Urinary bladder (tissue), 4 donors: Measurements from ENCODE around the gene SRA1. TPM values are rescaled to one million over a fixed set of nuclear protein-coding genes. Genes with fewer than 3 reads are reported as not detected.

ENCODE experiments used
- DNase-seq: peaks from one replicate; pipeline ENCODE4 v3.0.0-alpha.2; 2015; ENCODE audit errors: extremely low spot score
- H3K27ac ChIP-seq: one replicate; pipeline ENCODE4 v1.5.1; 2013; ENCODE audit warnings: low read depth, mild to moderate bottlenecking, moderate library complexity
- H3K36me3 ChIP-seq: one replicate; pipeline ENCODE4 v1.6.1; 2013; ENCODE audit warnings: mild to moderate bottlenecking, moderate library complexity; ENCODE audit not compliant: insufficient read depth
- H3K4me1 ChIP-seq: one replicate; pipeline ENCODE4 v1.6.1; 2013; ENCODE audit warnings: mild to moderate bottlenecking, moderate library complexity; ENCODE audit not compliant: insufficient read depth
- H3K4me3 ChIP-seq: one replicate; pipeline ENCODE4 v1.5.1; 2013; ENCODE audit warnings: low read depth, low read length
- WGBS: extraction: QIAGEN DNeasy Blood & Tissue Kit; methylation state at CpG from one replicate; pipeline ENCODE4 v1.1.7; 2013; 5-methylcytosine and 5-hydroxymethylcytosine counted together
- polyA plus RNA-seq: library from polyadenylated mRNA; stranded (reverse); fragments of 200-250 nt; gene quantifications from one replicate; pipeline ENCODE4 v1.2.3, GENCODE V29; 2013
- total RNA-seq: library from RNA; depleted of rRNA; stranded (reverse); fragments of >200 nt; gene quantifications from one replicate; pipeline ENCODE4 v1.2.3, GENCODE V29; 2014
- donor health status: healthy with polysubstance abuse.
- donor health status: healthy.

Gene SRA1
- total and polyA plus RNA-seq, 2 donors, result 13.7 to 22.1 TPM

GRCh38 chr5:140551872-140552271 lies 5.4 kb downstream of the SRA1 start:
- Histone ChIP-seq H3K36me3 (no peaks in the 10 kb centered on the region), H3K4me1 (peaks cover 2% of the 10 kb centered on the region), H3K27ac (no peak overlapping the region), H3K4me3 (no peak overlapping the region)
- WGBS, result 83% methylated on average over 4 of the region's 4 CpGs
- no peak for DNase-seq

- WGBS, result 85% methylated on average over 11 of the region's 11 CpGs
- H3K27ac ChIP-seq, result no peak overlapping the region
- no peak for DNase-seq
Observed at GRCh38 chr5:140550147-140551079, 6.9 kb downstream of the SRA1 start.

GRCh38 chr5:140549237-140550144 lies 7.8 kb downstream of the SRA1 start:
- Histone ChIP-seq H3K4me3 (no peak overlapping the region), H3K27ac (no peak overlapping the region), H3K4me1 (peaks cover 2% of the 10 kb centered on the region), H3K36me3 (no peaks in the 10 kb centered on the region)
- DNase-seq, result peak; percentile 17
- 56% methylated on average over 3 of the region's 3 CpGs for WGBS

More at GRCh38 chr5:140550147-140551079, 6.9 kb downstream of the SRA1 start:
- no peaks in the 10 kb centered on the region for H3K36me3 ChIP-seq
- H3K4me1 ChIP-seq, result peaks cover 2% of the 10 kb centered on the region
- H3K4me3 ChIP-seq, result no peak overlapping the region

DNA sequence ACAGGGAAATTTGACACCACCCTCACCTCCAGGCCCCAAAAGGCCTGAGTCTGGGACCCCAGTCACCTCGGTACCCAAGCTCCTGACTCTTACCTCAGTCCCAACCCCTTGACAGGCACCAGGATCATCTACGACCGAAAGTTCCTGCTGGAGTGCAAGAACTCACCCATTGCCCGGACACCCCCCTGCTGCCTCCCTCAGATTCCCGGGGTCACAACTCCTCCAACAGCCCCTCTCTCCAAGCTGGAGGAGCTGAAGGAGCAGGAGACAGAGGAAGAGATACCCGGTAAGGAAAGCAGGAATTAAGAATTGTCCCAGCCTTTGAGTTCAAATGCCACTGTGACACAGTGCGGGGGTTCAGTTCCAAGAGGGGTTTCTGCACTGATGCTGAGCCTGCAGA lies 8.5 kb downstream of the SRA1 start:
- H3K4me3 ChIP-seq, result no peak overlapping the region
- 79% methylated on average over 7 of the region's 7 CpGs for WGBS
- DNase-seq, result no peak
- peaks cover 2% of the 10 kb centered on the region for H3K4me1 ChIP-seq
- no peaks in the 10 kb centered on the region for H3K36me3 ChIP-seq
- no peak overlapping the region for H3K27ac ChIP-seq

DNA sequence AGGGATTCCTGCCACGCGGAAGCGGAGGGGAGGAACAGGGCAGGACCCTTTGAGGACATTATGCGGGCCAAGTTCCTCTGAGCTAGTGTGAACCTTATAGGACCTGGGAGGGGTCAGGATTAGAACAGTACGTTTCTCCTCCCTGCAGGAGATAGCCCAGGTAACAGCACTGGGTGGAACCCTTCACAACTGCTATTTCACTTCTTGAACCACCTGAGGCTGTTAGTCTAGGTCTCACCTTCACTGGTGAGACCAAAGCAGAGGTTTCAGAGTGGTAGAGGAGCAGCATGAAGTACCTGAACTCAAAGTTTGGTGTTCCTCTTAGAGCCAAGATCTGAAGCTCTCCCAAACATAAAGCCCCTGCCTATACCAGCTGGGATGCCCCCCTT lies 9.0 kb downstream of the SRA1 start:
- peaks cover 2% of the 10 kb centered on the region for H3K4me1 ChIP-seq
- 4% methylated on average over 5 of the region's 5 CpGs for WGBS
- H3K27ac ChIP-seq, result peak overlapping the region; percentile 97
- no peaks in the 10 kb centered on the region for H3K36me3 ChIP-seq
- no peak for DNase-seq
- peak overlapping the region; percentile 36 for H3K4me3 ChIP-seq

DNA sequence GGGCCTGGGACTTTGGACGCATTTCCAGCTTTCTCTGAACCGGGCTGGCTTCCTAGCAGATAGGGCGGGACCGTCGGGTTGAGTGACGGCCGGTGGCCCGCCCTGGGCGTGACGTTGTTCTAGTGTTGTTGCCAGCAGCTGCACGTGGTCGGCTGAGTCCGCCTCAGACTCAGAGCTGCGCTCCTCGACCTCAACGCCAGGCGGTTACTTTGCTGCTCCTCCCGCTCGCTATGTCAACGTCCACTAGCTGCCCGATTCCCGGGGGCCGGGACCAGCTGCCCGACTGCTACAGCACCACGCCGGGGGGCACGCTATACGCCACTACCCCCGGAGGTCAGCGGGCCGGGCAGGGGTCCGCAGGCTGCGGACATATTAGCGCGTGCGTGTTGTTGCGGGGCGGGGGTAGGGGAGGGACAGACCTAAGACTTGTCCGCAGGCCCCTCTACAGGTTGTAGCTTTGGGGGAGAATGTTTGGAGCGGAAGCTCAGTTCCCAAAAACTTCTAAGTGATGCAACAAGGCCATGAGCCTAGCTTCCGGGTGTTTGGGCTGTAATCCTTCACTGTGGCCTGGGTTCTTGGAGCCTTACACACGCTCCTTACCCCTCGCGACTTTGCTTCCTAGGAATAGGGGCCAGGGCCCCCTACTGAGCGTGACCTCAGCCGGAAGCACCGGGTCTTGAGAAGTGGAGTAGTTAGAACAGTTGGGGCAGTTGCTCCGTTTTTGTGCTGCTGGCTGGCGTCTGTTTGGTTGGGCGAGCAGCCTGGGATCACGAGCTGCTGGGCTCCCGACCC lies 9.6 kb downstream of the SRA1 start, which contains the start of gene EIF4EBP3:
TSS of gene EIF4EBP3 (plus strand) at position 155 of the 792 bp plus-strand sequence. CDS start at position 231, 76 bp downstream.
- Histone ChIP-seq H3K36me3 (no peaks in the 10 kb centered on the region), H3K4me1 (peaks cover 2% of the 10 kb centered on the region), H3K4me3 (peak within 1 kb of the TSS; percentile 36), H3K27ac (peak within 1 kb of the TSS; percentile 97)
- WGBS, result 1% methylated on average over 52 of the region's 52 CpGs
- DNase-seq, result peak; percentile 84

- 41% methylated on average over 13 of the region's 13 CpGs for WGBS
- H3K36me3 ChIP-seq, result no peaks in the 10 kb centered on the region
- H3K27ac ChIP-seq, result peak overlapping the region; percentile 18
- peaks cover 2% of the 10 kb centered on the region for H3K4me1 ChIP-seq
- no peak overlapping the region for H3K4me3 ChIP-seq
- DNase-seq, result no peak
Observed at GRCh38 chr5:140546851-140547507, 10.3 kb downstream of the SRA1 start.

GRCh38 chr5:140545606-140546005 lies 11.7 kb downstream of the SRA1 start:
- Histone ChIP-seq H3K4me3 (no peak overlapping the region), H3K36me3 (no peaks in the 10 kb centered on the region), H3K27ac (no peak overlapping the region), H3K4me1 (peaks cover 2% of the 10 kb centered on the region)
- WGBS, result 97% methylated on average over 10 of the region's 10 CpGs
- no peak for DNase-seq

- Histone ChIP-seq H3K36me3 (no peaks in the 10 kb centered on the region), H3K4me3 (no peak overlapping the region), H3K4me1 (peaks cover 2% of the 10 kb centered on the region), H3K27ac (no peak overlapping the region)
- no peak for DNase-seq
- 95% methylated on average over 7 of the region's 7 CpGs for WGBS
Observed at GRCh38 chr5:140544986-140545385, 12.3 kb downstream of the SRA1 start.

GRCh38 chr5:140542972-140543371 lies 14.3 kb downstream of the SRA1 start:
- Histone ChIP-seq H3K36me3 (no peaks in the 10 kb centered on the region), H3K4me1 (no peaks in the 10 kb centered on the region), H3K27ac (no peak overlapping the region), H3K4me3 (no peak overlapping the region)
- WGBS, result 92% methylated on average over 5 of the region's 5 CpGs
- DNase-seq, result no peak

- Histone ChIP-seq H3K4me1 (no peaks in the 10 kb centered on the region), H3K36me3 (no peaks in the 10 kb centered on the region), H3K27ac (no peak overlapping the region), H3K4me3 (no peak overlapping the region)
- WGBS, result 92% methylated on average over 1 of the region's 1 CpG
- no peak for DNase-seq
Observed at GRCh38 chr5:140540227-140540626, 17.0 kb downstream of the SRA1 start.

GRCh38 chr5:140524003-140524402 lies 33.3 kb downstream of the SRA1 start:
- WGBS, result 90% methylated on average over 2 of the region's 2 CpGs
- Histone ChIP-seq H3K27ac (no peak overlapping the region), H3K36me3 (peaks cover 3% of the 10 kb centered on the region)

More at GRCh38 chr5:140524003-140524402, 33.3 kb downstream of the SRA1 start:
- H3K4me3 ChIP-seq, result no peak overlapping the region
- no peak for DNase-seq
- no peaks in the 10 kb centered on the region for H3K4me1 ChIP-seq
